SK-N-SH (cell line): ENCODE data around the gene RFX7. TPM values are rescaled to one million over a fixed set of nuclear protein-coding genes. Genes with fewer than 3 reads are reported as not detected.

Experiments
- CTCF ChIA-PET: fragments of 300-600, 350-600 bp; formaldehyde crosslinking; extraction: SDS; loops from one replicate; lab custom pipeline; 2021; lab: Yijun Ruan, JAX
- POLR2A ChIA-PET: fragments of 350-600 bp; sonication (Branson Sonifier 250); formaldehyde crosslinking; extraction: SDS; loops from one replicate; lab custom pipeline; 2020; ENCODE audit warnings: antibody characterized with exemption, inconsistent platforms; lab: Yijun Ruan, JAX
- DNase-seq: peaks from one replicate; pipeline ENCODE4 v3.0.0; 2012
- H2AFZ ChIP-seq: fragments of 200-600 bp; sonication (generic); 2 replicates; pipeline ENCODE4 v1.8.1; 2016; ENCODE audit warnings: antibody characterized with exemption, mild to moderate bottlenecking, low read depth
- H3F3A ChIP-seq: fragments of 200-600 bp; sonication (generic); replicated peaks from 2 replicates; pipeline ENCODE3; 2016; ENCODE audit warnings: antibody characterized with exemption, mild to moderate bottlenecking; ENCODE audit not compliant: insufficient read depth
- H3K27ac ChIP-seq, 2 experiments: fragments of 200-500 bp in 1 of 2; fragments of 200-600 bp in 1 of 2; sonication (Bioruptor generic) in 1 of 2; sonication (generic), shearing (Covaris generic) in 1 of 2; 2 replicates each; pipeline versions ENCODE4 v1.5.1 to v1.6.1; 2014 to 2016; ENCODE audit warnings: low read depth in 2 of 2, inconsistent platforms in 1 of 2, low read length in 1 of 2, mild to moderate bottlenecking in 1 of 2, mixed read lengths in 1 of 2
- H3K27me3 ChIP-seq: fragments of 200-600 bp; sonication (generic), shearing (Covaris generic); 2 replicates; pipeline ENCODE4 v1.6.1; 2016; ENCODE audit warnings: mixed run types; ENCODE audit not compliant: insufficient read depth
- H3K36me3 ChIP-seq, 2 experiments: fragments of 200-500 bp in 1 of 2; fragments of 200-600 bp in 1 of 2; sonication (Bioruptor generic) in 1 of 2; sonication (generic) in 1 of 2; replicated peaks in 1 of 2; 2 replicates each; pipeline versions ENCODE3 to v1.5.1; 2014 to 2016; ENCODE audit warnings: low read length in 1 of 2, mild to moderate bottlenecking in 1 of 2; ENCODE audit not compliant: insufficient read depth in 2 of 2, control insufficient read depth in 1 of 2
- H3K4me1 ChIP-seq, 2 experiments: fragments of 200-500 bp in 1 of 2; fragments of 200-600 bp in 1 of 2; sonication (Bioruptor generic) in 1 of 2; sonication (generic), shearing (Covaris generic) in 1 of 2; 2 replicates each; pipeline versions ENCODE4 v1.5.1 to v1.6.1; 2014 to 2016; ENCODE audit warnings: low read depth in 1 of 2, low read length in 1 of 2, mixed run types in 1 of 2; ENCODE audit not compliant: insufficient read depth in 2 of 2, control insufficient read depth in 1 of 2
- H3K4me2 ChIP-seq: fragments of 200-600 bp; sonication (generic), shearing (Covaris generic); 2 replicates; pipeline ENCODE4 v1.6.1; 2017; ENCODE audit warnings: mixed run types
- H3K4me3 ChIP-seq, 2 experiments: fragments of 200-500 bp in 1 of 2; fragments of 200-600 bp in 1 of 2; sonication (Bioruptor generic) in 1 of 2; sonication (generic), shearing (Covaris generic) in 1 of 2; 2 replicates each; pipeline versions ENCODE4 v1.5.1 to v1.8.1; 2014 to 2016; ENCODE audit warnings: low read depth in 2 of 2, inconsistent platforms in 1 of 2, low read length in 1 of 2, mild to moderate bottlenecking in 1 of 2, mixed read lengths in 1 of 2, moderate library complexity in 1 of 2
- H3K79me2 ChIP-seq: fragments of 200-600 bp; sonication (generic); 2 replicates; pipeline ENCODE4 v1.8.1; 2017; ENCODE audit warnings: mild to moderate bottlenecking; ENCODE audit not compliant: insufficient read depth
- H3K9ac ChIP-seq: fragments of 200-600 bp; sonication (generic); 2 replicates; pipeline ENCODE4 v1.6.1; 2017; ENCODE audit warnings: mixed run types
- H3K9me2 ChIP-seq: fragments of 200-600 bp; sonication (generic); 2 replicates; pipeline ENCODE4 v1.6.1; 2017; ENCODE audit warnings: mixed run types
- H3K9me3 ChIP-seq: fragments of 200-600 bp; sonication (generic); 2 replicates; pipeline ENCODE4 v1.6.1; 2017; ENCODE audit warnings: mixed run types, mild to moderate bottlenecking, moderate library complexity
- H4K20me1 ChIP-seq: fragments of 200-600 bp; sonication (generic); 2 replicates; pipeline ENCODE4 v1.6.1; 2017; ENCODE audit warnings: mild to moderate bottlenecking, mixed run types; ENCODE audit not compliant: insufficient read depth
- CHD2 ChIP-seq: fragments of 150-350 bp; IDR thresholded peaks from 2 replicates; pipeline ENCODE4 v1.6.1; 2018; ENCODE audit warnings: low read length; ENCODE audit not compliant: partially characterized antibody
- CTCF ChIP-seq: fragments of 200-600 bp; sonication (generic); IDR thresholded peaks from 2 replicates; pipeline ENCODE4 v1.6.1; 2017; ENCODE audit warnings: antibody characterized with exemption, mild to moderate bottlenecking, moderate library complexity
- EZH2phosphoT487 ChIP-seq: fragments of 200-600 bp; sonication (generic); IDR thresholded peaks from 2 replicates; pipeline ENCODE4 v1.6.1; 2017; ENCODE audit warnings: low read depth, mixed run types, mild to moderate bottlenecking, antibody characterized with exemption, moderate library complexity, borderline replicate concordance
- FOSL2 ChIP-seq: IDR thresholded peaks from 2 replicates; pipeline ENCODE4 v1.4.0; 2012; ENCODE audit warnings: low read depth, mild to moderate bottlenecking, moderate library complexity, borderline replicate concordance
- JUND ChIP-seq: IDR thresholded peaks from 2 replicates; pipeline ENCODE4 v1.4.0; 2012
- MXI1 ChIP-seq: IDR thresholded peaks from 2 replicates; pipeline ENCODE4 v1.6.1; 2012; ENCODE audit warnings: mild to moderate bottlenecking, low read depth, low read length, improper control_type of control experiment
- NFIC ChIP-seq: IDR thresholded peaks from 2 replicates; pipeline ENCODE4 v1.4.0; 2012; ENCODE audit warnings: borderline replicate concordance
- NRF1 ChIP-seq: IDR thresholded peaks from 2 replicates; pipeline ENCODE4 v1.6.1; 2012; ENCODE audit warnings: low read depth, mild to moderate bottlenecking, low read length
- POLR2AphosphoS5 ChIP-seq: IDR thresholded peaks from 2 replicates; pipeline ENCODE4 v1.6.1; 2012; ENCODE audit warnings: low read depth, low read length
- RXRA ChIP-seq: IDR thresholded peaks from 2 replicates; pipeline ENCODE4 v1.4.0; 2012; ENCODE audit warnings: low read depth, mild to moderate bottlenecking, borderline replicate concordance
- SIN3A ChIP-seq: IDR thresholded peaks from 2 replicates; pipeline ENCODE4 v1.6.1; 2012; ENCODE audit warnings: low read depth, mild to moderate bottlenecking, low read length, moderate library complexity, borderline replicate concordance
- SMC3 ChIP-seq: IDR thresholded peaks from 2 replicates; pipeline ENCODE4 v1.6.1; 2012; ENCODE audit warnings: low read depth, low read length, improper control_type of control experiment
- TCF12 ChIP-seq: IDR thresholded peaks from 2 replicates; pipeline ENCODE4 v1.4.0; 2012
- USF1 ChIP-seq: IDR thresholded peaks from 2 replicates; pipeline ENCODE4 v1.4.0; 2012; ENCODE audit warnings: low read depth, borderline replicate concordance
- WGBS: methylation state at CpG from one replicate; pipeline ENCODE4 v1.1.6; 2017; ENCODE audit warnings: low lambda C conversion rate; 5-methylcytosine and 5-hydroxymethylcytosine counted together
- polyA plus RNA-seq, 3 experiments: library from polyadenylated mRNA; depleted of rRNA; stranded (reverse); fragments of >200 nt; gene quantifications; 2 replicates each; pipeline ENCODE4 v1.2.3, GENCODE V29; 2012
- TF ChIP-seq, protein P1 (sequence below): IDR thresholded peaks from 2 replicates; pipeline ENCODE4 v1.6.1; 2012; ENCODE audit warnings: mild to moderate bottlenecking, low read depth, low read length, moderate library complexity
- TF ChIP-seq, protein P2 (sequence below): fragments of 150-350 bp; IDR thresholded peaks from 2 replicates; pipeline ENCODE4 v1.6.1; 2017; ENCODE audit warnings: antibody characterized with exemption, low read length, low read depth, borderline replicate concordance

The RFX7 gene
- polyA plus RNA-seq, 1 of the 3 experiments (the other 2 are of a cell fraction) = 2.7 TPM

- H3K27me3 ChIP-seq = no peaks in the 10 kb centered on the region
- peaks cover 0 to 9% of the 10 kb centered on the region in 2 experiments for H3K36me3 ChIP-seq
- no peak overlapping the region for H2AFZ ChIP-seq
- no peak for TF ChIP-seq SMC3
- no peak for TF ChIP-seq FOSL2
- no peak for TF ChIP-seq RXRA
- TF ChIP-seq, protein P1, sequence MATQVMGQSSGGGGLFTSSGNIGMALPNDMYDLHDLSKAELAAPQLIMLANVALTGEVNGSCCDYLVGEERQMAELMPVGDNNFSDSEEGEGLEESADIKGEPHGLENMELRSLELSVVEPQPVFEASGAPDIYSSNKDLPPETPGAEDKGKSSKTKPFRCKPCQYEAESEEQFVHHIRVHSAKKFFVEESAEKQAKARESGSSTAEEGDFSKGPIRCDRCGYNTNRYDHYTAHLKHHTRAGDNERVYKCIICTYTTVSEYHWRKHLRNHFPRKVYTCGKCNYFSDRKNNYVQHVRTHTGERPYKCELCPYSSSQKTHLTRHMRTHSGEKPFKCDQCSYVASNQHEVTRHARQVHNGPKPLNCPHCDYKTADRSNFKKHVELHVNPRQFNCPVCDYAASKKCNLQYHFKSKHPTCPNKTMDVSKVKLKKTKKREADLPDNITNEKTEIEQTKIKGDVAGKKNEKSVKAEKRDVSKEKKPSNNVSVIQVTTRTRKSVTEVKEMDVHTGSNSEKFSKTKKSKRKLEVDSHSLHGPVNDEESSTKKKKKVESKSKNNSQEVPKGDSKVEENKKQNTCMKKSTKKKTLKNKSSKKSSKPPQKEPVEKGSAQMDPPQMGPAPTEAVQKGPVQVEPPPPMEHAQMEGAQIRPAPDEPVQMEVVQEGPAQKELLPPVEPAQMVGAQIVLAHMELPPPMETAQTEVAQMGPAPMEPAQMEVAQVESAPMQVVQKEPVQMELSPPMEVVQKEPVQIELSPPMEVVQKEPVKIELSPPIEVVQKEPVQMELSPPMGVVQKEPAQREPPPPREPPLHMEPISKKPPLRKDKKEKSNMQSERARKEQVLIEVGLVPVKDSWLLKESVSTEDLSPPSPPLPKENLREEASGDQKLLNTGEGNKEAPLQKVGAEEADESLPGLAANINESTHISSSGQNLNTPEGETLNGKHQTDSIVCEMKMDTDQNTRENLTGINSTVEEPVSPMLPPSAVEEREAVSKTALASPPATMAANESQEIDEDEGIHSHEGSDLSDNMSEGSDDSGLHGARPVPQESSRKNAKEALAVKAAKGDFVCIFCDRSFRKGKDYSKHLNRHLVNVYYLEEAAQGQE = no peak
- H3K9me3 ChIP-seq = no peaks in the 10 kb centered on the region
- no peak overlapping the region for H3K4me2 ChIP-seq
- 88% methylated on average over 1 of the region's 1 CpG for WGBS
- CTCF ChIA-PET = interaction anchor here (1.0 kb wide), 1 partner anchor 11 kb away, joined by 3 read pairs; no protein-coding TSS in a partner anchor
- no peak overlapping the region for H3K27ac ChIP-seq
- POLR2A ChIA-PET = no interaction called here
- H3K79me2 ChIP-seq = peaks cover 92% of the 10 kb centered on the region
- H3K9ac ChIP-seq = no peak overlapping the region
- H4K20me1 ChIP-seq = peaks cover 27% of the 10 kb centered on the region
- no peaks in the 10 kb centered on the region for H3K4me1 ChIP-seq
- no peaks in the 10 kb centered on the region for H3F3A ChIP-seq
- H3K4me3 ChIP-seq = no peak overlapping the region
- no peak for DNase-seq
- H3K9me2 ChIP-seq = no peaks in the 10 kb centered on the region
Measured at GRCh38 chr15:56185980-56186379, 57.7 kb downstream of the RFX7 start.

GRCh38 chr15:56184516-56184915 is 59.2 kb downstream of the RFX7 start:
- ChIA-PET CTCF (no interaction called here), POLR2A (no interaction called here)
- H4K20me1 ChIP-seq = peaks cover 19% of the 10 kb centered on the region
- H3K79me2 ChIP-seq = peaks cover 93% of the 10 kb centered on the region
- H3K4me2 ChIP-seq = no peak overlapping the region
- H3K27ac ChIP-seq = no peak overlapping the region
- 91% methylated on average over 3 of the region's 3 CpGs for WGBS
- no peak for DNase-seq
- no peak overlapping the region for H2AFZ ChIP-seq
- H3K36me3 ChIP-seq = peaks cover 0 to 9% of the 10 kb centered on the region in 2 experiments
- H3K9me3 ChIP-seq = no peaks in the 10 kb centered on the region
- H3F3A ChIP-seq = no peaks in the 10 kb centered on the region
- no peaks in the 10 kb centered on the region for H3K9me2 ChIP-seq
- H3K9ac ChIP-seq = no peak overlapping the region
- H3K4me3 ChIP-seq = no peak overlapping the region
- H3K27me3 ChIP-seq = no peaks in the 10 kb centered on the region
- no peaks in the 10 kb centered on the region for H3K4me1 ChIP-seq
- TF ChIP-seq, protein P2, sequence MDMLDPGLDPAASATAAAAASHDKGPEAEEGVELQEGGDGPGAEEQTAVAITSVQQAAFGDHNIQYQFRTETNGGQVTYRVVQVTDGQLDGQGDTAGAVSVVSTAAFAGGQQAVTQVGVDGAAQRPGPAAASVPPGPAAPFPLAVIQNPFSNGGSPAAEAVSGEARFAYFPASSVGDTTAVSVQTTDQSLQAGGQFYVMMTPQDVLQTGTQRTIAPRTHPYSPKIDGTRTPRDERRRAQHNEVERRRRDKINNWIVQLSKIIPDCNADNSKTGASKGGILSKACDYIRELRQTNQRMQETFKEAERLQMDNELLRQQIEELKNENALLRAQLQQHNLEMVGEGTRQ = no peak
- TF ChIP-seq SIN3A (no peak), RXRA (no peak), USF1 (no peak), POLR2AphosphoS5 (no peak), CHD2 (no peak), JUND (no peak), SMC3 (no peak), NFIC (no peak), NRF1 (no peak), MXI1 (no peak), CTCF (no peak), TCF12 (no peak), EZH2phosphoT487 (no peak)
- TF ChIP-seq, protein P1 = no peak
